ENCODE measurements around the gene UNC5C. TPM values are rescaled to one million over a fixed set of nuclear protein-coding genes. Genes with fewer than 3 reads are reported as not detected.

Gene UNC5C
- total and polyA plus RNA-seq, 10 of the 15 experiments (the other 5 are each of a cell fraction or from before 2014, with no cell fraction given): 0.02 to 2.0 (median 0.15) TPM; not detected in 1

DNA sequence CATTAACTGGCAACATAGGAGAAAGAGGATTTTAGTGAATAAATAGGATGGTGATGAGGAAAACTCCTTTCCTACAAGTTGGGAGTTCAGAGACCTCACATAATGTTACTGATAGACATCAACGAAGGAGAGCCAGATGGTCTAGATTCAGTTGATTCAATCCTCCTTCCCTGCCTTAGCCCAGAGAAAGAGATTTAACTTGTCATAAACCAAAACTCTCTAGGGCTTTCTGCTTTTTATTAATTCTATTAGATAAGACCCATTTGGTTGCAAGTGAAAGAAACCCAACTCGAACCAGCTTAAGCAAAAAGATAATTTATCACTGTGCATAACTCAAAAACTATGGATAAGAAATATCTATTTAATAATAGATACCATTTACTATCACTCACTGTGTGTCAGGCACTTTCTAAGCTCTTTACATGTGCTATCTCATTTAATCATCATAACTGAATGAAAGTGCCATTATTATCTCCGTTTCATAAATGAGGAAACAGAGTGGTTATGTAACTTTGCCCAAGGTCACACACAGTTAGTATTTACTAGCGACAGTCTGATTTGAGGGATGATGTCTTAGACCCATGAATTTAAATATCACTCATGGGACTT lies 4.3 kb upstream of the UNC5C start:
- POLR2A ChIA-PET: no interaction called here
- in situ Hi-C loops (cut with MboI): no loop called here
- Histone ChIP-seq H3K4me1 (ENCODE audit: control insufficient read depth, insufficient read depth, low read length) (no peaks in the 10 kb centered on the region), H4K20me1 (ENCODE audit: control insufficient read depth, insufficient read depth) (no peaks in the 10 kb centered on the region; the same call in 1 of the 2 replicates), H3K4me2 (ENCODE audit: control insufficient read depth, insufficient read depth) (no peak overlapping the region), H2AFZ (ENCODE audit: control insufficient read depth, low read depth, low read length) (no peak overlapping the region), H3K79me2 (ENCODE audit: control insufficient read depth, insufficient read depth, low read length) (no peaks in the 10 kb centered on the region), H3K9me3 (replicated peaks; ENCODE audit: control insufficient read depth, insufficient read depth, low read length) (no peaks in the 10 kb centered on the region), H3K27ac (ENCODE audit: control insufficient read depth, insufficient read depth) (no peak overlapping the region), H3K4me3 (no peak overlapping the region), H3K27me3 (replicated peaks in 1 of 2; ENCODE audit: control insufficient read depth in 2 of 2, insufficient read depth in 2 of 2, low read length in 1 of 2) (peaks cover 0 to 15% of the 10 kb centered on the region in 2 experiments; a peak in 1 of 4 replicates), H3K36me3 (ENCODE audit: control insufficient read depth in 2 of 2, insufficient read depth in 2 of 2, low read length in 1 of 2) (no peaks in the 10 kb centered on the region), H3K9ac (ENCODE audit: control insufficient read depth, insufficient read depth, low read length) (no peak overlapping the region)
- intact Hi-C loops (cut with micrococcal nuclease; ENCODE audit: unreplicated experiment): no loop called here
- CTCF ChIA-PET: interaction anchor here (1.3 kb wide), 1 partner anchor 11 kb away, joined by 5 read pairs; no protein-coding TSS in a partner anchor
- SMC1A ChIA-PET (ENCODE audit: uncharacterized antibody, unreplicated experiment): interaction anchor here (0.8 to 1.4 kb wide), 5 partner anchors 9 to 53 kb away, joined by 3 to 4 read pairs (median 3); no protein-coding TSS in a partner anchor
- BruUV-seq (replicated peaks): no TSS peak
- WGBS (ENCODE audit: insufficient coverage, insufficient replicate concordance, low lambda C conversion rate, missing lambda C conversion rate): 0% methylated on average over 4 of the region's 4 CpGs
- ATAC-seq: no peak
- RAD21 ChIA-PET (ENCODE audit: unreplicated experiment): interaction anchor here (1.4 to 1.5 kb wide), 2 partner anchors 41 to 43 kb away, joined by 4 to 5 read pairs; no protein-coding TSS in a partner anchor
- no peak for DNase-seq (ENCODE audit: low read depth, low spot score)
- no peak for FAIRE-seq
- TF ChIP-seq, protein P1, sequence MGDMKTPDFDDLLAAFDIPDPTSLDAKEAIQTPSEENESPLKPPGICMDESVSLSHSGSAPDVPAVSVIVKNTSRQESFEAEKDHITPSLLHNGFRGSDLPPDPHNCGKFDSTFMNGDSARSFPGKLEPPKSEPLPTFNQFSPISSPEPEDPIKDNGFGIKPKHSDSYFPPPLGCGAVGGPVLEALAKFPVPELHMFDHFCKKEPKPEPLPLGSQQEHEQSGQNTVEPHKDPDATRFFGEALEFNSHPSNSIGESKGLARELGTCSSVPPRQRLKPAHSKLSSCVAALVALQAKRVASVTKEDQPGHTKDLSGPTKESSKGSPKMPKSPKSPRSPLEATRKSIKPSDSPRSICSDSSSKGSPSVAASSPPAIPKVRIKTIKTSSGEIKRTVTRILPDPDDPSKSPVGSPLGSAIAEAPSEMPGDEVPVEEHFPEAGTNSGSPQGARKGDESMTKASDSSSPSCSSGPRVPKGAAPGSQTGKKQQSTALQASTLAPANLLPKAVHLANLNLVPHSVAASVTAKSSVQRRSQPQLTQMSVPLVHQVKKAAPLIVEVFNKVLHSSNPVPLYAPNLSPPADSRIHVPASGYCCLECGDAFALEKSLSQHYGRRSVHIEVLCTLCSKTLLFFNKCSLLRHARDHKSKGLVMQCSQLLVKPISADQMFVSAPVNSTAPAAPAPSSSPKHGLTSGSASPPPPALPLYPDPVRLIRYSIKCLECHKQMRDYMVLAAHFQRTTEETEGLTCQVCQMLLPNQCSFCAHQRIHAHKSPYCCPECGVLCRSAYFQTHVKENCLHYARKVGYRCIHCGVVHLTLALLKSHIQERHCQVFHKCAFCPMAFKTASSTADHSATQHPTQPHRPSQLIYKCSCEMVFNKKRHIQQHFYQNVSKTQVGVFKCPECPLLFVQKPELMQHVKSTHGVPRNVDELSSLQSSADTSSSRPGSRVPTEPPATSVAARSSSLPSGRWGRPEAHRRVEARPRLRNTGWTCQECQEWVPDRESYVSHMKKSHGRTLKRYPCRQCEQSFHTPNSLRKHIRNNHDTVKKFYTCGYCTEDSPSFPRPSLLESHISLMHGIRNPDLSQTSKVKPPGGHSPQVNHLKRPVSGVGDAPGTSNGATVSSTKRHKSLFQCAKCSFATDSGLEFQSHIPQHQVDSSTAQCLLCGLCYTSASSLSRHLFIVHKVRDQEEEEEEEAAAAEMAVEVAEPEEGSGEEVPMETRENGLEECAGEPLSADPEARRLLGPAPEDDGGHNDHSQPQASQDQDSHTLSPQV (IDR thresholded peaks at IDR 0.05): no peak
- TF ChIP-seq HDGF (IDR thresholded peaks at IDR 0.05) (no peak), PKNOX1 (IDR thresholded peaks at IDR 0.05) (no peak), NFXL1 (IDR thresholded peaks at IDR 0.05; ENCODE audit: borderline replicate concordance) (no peak), CHD1 (IDR thresholded peaks at IDR 0.05; ENCODE audit: low read depth, low read length) (no peak), CBFB (IDR thresholded peaks at IDR 0.05; ENCODE audit: low read depth) (no peak), ATF7 (IDR thresholded peaks at IDR 0.05; ENCODE audit: low read depth) (no peak), PAX8 (IDR thresholded peaks at IDR 0.05) (no peak), NR2F1 (conservative IDR thresholded peaks at IDR 0.05) (no peak), MYB (IDR thresholded peaks at IDR 0.05; ENCODE audit: borderline replicate concordance, low read depth, low read length) (no peak), NBN (IDR thresholded peaks at IDR 0.05) (no peak)
- TF ChIP-seq, protein P2, sequence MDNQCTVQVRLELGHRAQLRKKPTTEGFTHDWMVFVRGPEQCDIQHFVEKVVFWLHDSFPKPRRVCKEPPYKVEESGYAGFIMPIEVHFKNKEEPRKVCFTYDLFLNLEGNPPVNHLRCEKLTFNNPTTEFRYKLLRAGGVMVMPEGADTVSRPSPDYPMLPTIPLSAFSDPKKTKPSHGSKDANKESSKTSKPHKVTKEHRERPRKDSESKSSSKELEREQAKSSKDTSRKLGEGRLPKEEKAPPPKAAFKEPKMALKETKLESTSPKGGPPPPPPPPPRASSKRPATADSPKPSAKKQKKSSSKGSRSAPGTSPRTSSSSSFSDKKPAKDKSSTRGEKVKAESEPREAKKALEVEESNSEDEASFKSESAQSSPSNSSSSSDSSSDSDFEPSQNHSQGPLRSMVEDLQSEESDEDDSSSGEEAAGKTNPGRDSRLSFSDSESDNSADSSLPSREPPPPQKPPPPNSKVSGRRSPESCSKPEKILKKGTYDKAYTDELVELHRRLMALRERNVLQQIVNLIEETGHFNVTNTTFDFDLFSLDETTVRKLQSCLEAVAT (IDR thresholded peaks at IDR 0.05): no peak
- TF ChIP-seq, protein P3, sequence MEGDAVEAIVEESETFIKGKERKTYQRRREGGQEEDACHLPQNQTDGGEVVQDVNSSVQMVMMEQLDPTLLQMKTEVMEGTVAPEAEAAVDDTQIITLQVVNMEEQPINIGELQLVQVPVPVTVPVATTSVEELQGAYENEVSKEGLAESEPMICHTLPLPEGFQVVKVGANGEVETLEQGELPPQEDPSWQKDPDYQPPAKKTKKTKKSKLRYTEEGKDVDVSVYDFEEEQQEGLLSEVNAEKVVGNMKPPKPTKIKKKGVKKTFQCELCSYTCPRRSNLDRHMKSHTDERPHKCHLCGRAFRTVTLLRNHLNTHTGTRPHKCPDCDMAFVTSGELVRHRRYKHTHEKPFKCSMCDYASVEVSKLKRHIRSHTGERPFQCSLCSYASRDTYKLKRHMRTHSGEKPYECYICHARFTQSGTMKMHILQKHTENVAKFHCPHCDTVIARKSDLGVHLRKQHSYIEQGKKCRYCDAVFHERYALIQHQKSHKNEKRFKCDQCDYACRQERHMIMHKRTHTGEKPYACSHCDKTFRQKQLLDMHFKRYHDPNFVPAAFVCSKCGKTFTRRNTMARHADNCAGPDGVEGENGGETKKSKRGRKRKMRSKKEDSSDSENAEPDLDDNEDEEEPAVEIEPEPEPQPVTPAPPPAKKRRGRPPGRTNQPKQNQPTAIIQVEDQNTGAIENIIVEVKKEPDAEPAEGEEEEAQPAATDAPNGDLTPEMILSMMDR (IDR thresholded peaks at IDR 0.05 in 2 of 3, conservative IDR thresholded peaks at IDR 0.05 in 1 of 3; ENCODE audit: control insufficient read depth in 2 of 3, extremely low read depth in 1 of 3, insufficient read depth in 1 of 3, low read depth in 3 of 3, low read length in 3 of 3): no peak
- TF ChIP-seq, protein P4, sequence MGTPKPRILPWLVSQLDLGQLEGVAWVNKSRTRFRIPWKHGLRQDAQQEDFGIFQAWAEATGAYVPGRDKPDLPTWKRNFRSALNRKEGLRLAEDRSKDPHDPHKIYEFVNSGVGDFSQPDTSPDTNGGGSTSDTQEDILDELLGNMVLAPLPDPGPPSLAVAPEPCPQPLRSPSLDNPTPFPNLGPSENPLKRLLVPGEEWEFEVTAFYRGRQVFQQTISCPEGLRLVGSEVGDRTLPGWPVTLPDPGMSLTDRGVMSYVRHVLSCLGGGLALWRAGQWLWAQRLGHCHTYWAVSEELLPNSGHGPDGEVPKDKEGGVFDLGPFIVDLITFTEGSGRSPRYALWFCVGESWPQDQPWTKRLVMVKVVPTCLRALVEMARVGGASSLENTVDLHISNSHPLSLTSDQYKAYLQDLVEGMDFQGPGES (IDR thresholded peaks at IDR 0.05): no peak

Measured in GM12878 (cell line).